ENCODE measurements around the gene AURKA.
A peak's percentile ranks its signal among the peaks of the same experiment; 100 is the strongest.
"Not testable (repeated sequence)": the region's sequence is repeated elsewhere in the genome, so short reads cannot be mapped to it uniquely, and the experiment has no call there.

AURKA gene

GRCh38 chr20:56420940-56421688 lies 29.1 kb upstream of the AURKA start:
- no peak for DNase-seq

- no peak for DNase-seq
Measured at GRCh38 chr20:56420028-56420427, 28.0 kb upstream of the AURKA start.

- DNase-seq = no peak
Measured at GRCh38 chr20:56418385-56418861, 26.4 kb upstream of the AURKA start.

GRCh38 chr20:56417911-56418310 lies 25.9 kb upstream of the AURKA start:
- no peak for DNase-seq

- DNase-seq = no peak
Measured at GRCh38 chr20:56417402-56417801, 25.4 kb upstream of the AURKA start.

- no peak for DNase-seq
Measured at GRCh38 chr20:56414842-56415765, 23.1 kb upstream of the AURKA start.

GRCh38 chr20:56412949-56413348 lies 20.9 kb upstream of the AURKA start:
- DNase-seq = no peak

- no peak for DNase-seq
Measured at GRCh38 chr20:56412473-56412790, 20.4 kb upstream of the AURKA start.

GRCh38 chr20:56411759-56412472 lies 19.9 kb upstream of the AURKA start, which contains the start of gene CASS4:
Gene CASS4 (plus strand): TSS chr20:56412260. CDS start chr20:56412459, 199 bp downstream.
- DNase-seq = peak; percentile 87

GRCh38 chr20:56411287-56411686 lies 19.3 kb upstream of the AURKA start:
- DNase-seq = not testable (repeated sequence)

GRCh38 chr20:56409956-56410355 lies 17.9 kb upstream of the AURKA start:
- DNase-seq = no peak

- DNase-seq = peak; percentile 57
Measured at GRCh38 chr20:56409521-56409920, 17.5 kb upstream of the AURKA start.

- no peak for DNase-seq
Measured at GRCh38 chr20:56406910-56407309, 14.9 kb upstream of the AURKA start.

GRCh38 chr20:56405356-56405755 lies 13.3 kb upstream of the AURKA start:
- DNase-seq = not testable (repeated sequence)

- DNase-seq = no peak
Measured at GRCh38 chr20:56403465-56403864, 11.4 kb upstream of the AURKA start.

- DNase-seq = peak; percentile 11
Measured at GRCh38 chr20:56400001-56400640, 8.1 kb upstream of the AURKA start.

- DNase-seq = no peak
Measured at GRCh38 chr20:56395166-56395565, 3.2 kb upstream of the AURKA start.

- no peak for DNase-seq
Measured at GRCh38 chr20:56393653-56394052, 1.6 kb upstream of the AURKA start.

GRCh38 chr20:56392881-56393482 lies 967 bp upstream of the AURKA start:
- DNase-seq = no peak

GRCh38 chr20:56391596-56392131 lies 351 bp downstream of the AURKA start:
- DNase-seq = no peak

GRCh38 chr20:56391037-56391436 lies 978 bp downstream of the AURKA start:
- DNase-seq = peak; percentile 22

GRCh38 chr20:56390396-56390795 lies 1.6 kb downstream of the AURKA start:
- not testable (repeated sequence) for DNase-seq

Measured in GF-D8 (cell line).